Ishikawa (cell line): Measurements from ENCODE around the gene DGLUCY.

Experiments
- CEBPB ChIP-seq: IDR thresholded peaks from 2 replicates; pipeline ENCODE4 v1.6.1; 2012
- CREB1 ChIP-seq: IDR thresholded peaks from 2 replicates; pipeline ENCODE4 v1.6.1; 2012; ENCODE audit warnings: low read depth
- EGR1 ChIP-seq: IDR thresholded peaks from 2 replicates; pipeline ENCODE4 v1.6.1; 2012
- FOXM1 ChIP-seq: IDR thresholded peaks from 2 replicates; pipeline ENCODE4 v1.6.1; 2012; ENCODE audit warnings: low read depth, borderline replicate concordance
- NFIC ChIP-seq: IDR thresholded peaks from 2 replicates; pipeline ENCODE4 v1.6.1; 2012
- RAD21 ChIP-seq: IDR thresholded peaks from 2 replicates; pipeline ENCODE4 v1.6.1; 2012; ENCODE audit warnings: low read depth
- TCF12 ChIP-seq: IDR thresholded peaks from 2 replicates; pipeline ENCODE4 v1.6.1; 2012; ENCODE audit warnings: low read depth
- YY1 ChIP-seq: IDR thresholded peaks from 2 replicates; pipeline ENCODE4 v1.6.1; 2012; ENCODE audit warnings: low read depth
- TF ChIP-seq, protein P1 (sequence below): IDR thresholded peaks from 2 replicates; pipeline ENCODE4 v1.6.1; 2012; ENCODE audit warnings: low read depth, mild to moderate bottlenecking
- TF ChIP-seq, protein P2 (sequence below): IDR thresholded peaks from 2 replicates; pipeline ENCODE4 v1.6.1; 2012

DNA sequence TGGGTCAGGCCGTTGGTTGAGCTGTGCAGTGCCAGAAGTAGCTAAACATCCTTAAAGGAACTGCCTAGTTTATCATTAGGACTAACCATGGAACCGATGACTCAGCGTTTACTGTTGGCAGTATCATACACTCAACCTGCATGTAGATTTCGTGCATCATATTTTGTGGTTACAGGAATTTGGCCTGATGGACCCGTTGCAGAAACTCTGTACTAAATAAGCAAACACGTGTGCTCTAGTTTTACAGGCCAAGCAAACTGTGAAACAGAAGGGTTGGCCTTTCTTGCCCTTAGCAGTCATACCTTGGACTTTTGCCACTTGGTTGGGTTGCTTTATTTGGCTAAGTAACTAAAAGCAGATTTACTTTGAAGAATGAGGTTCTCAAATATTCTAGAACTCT, 35.6 kb downstream of the DGLUCY start:
- TF ChIP-seq EGR1 = no peak
- no peak for TF ChIP-seq NFIC
- TF ChIP-seq, protein P1, sequence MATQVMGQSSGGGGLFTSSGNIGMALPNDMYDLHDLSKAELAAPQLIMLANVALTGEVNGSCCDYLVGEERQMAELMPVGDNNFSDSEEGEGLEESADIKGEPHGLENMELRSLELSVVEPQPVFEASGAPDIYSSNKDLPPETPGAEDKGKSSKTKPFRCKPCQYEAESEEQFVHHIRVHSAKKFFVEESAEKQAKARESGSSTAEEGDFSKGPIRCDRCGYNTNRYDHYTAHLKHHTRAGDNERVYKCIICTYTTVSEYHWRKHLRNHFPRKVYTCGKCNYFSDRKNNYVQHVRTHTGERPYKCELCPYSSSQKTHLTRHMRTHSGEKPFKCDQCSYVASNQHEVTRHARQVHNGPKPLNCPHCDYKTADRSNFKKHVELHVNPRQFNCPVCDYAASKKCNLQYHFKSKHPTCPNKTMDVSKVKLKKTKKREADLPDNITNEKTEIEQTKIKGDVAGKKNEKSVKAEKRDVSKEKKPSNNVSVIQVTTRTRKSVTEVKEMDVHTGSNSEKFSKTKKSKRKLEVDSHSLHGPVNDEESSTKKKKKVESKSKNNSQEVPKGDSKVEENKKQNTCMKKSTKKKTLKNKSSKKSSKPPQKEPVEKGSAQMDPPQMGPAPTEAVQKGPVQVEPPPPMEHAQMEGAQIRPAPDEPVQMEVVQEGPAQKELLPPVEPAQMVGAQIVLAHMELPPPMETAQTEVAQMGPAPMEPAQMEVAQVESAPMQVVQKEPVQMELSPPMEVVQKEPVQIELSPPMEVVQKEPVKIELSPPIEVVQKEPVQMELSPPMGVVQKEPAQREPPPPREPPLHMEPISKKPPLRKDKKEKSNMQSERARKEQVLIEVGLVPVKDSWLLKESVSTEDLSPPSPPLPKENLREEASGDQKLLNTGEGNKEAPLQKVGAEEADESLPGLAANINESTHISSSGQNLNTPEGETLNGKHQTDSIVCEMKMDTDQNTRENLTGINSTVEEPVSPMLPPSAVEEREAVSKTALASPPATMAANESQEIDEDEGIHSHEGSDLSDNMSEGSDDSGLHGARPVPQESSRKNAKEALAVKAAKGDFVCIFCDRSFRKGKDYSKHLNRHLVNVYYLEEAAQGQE = no peak
- no peak for TF ChIP-seq FOXM1
- TF ChIP-seq RAD21 = no peak
- TF ChIP-seq, protein P2, sequence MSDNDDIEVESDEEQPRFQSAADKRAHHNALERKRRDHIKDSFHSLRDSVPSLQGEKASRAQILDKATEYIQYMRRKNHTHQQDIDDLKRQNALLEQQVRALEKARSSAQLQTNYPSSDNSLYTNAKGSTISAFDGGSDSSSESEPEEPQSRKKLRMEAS = no peak
- no peak for TF ChIP-seq CEBPB
- TF ChIP-seq CREB1 = no peak
- TF ChIP-seq TCF12 = no peak
- TF ChIP-seq YY1 = no peak
